K562 (cell line): ENCODE data around the gene PLEKHO2. TPM values are rescaled to one million over a fixed set of nuclear protein-coding genes. Genes with fewer than 3 reads are reported as not detected.

Source experiments
- ATF2 ChIP-seq: sonication (generic); formaldehyde crosslinking; IDR thresholded peaks from 2 replicates; pipeline ENCODE4 v1.8.1; 2022; ENCODE audit warnings: missing genetic modification reagents
- BCLAF1 ChIP-seq, 2 experiments: fragments of 450-650 bp in 1 of 2; IDR thresholded peaks; 2 replicates each; pipeline ENCODE4 v1.6.1; 2011 to 2017; ENCODE audit warnings: low read depth in 2 of 2, antibody characterized with exemption in 1 of 2, borderline replicate concordance in 1 of 2, low read length in 1 of 2, mild to moderate bottlenecking in 1 of 2, mixed read lengths in 1 of 2; ENCODE audit not compliant: control insufficient read depth in 1 of 2
- CBFA2T2 ChIP-seq: fragments of 450-650 bp; conservative IDR thresholded peaks from 2 replicates; pipeline ENCODE4 v1.6.1; 2017; ENCODE audit warnings: mild to moderate bottlenecking
- FOXJ2 ChIP-seq: fragments of 200-800 bp; sonication (Bioruptor generic); IDR thresholded peaks from 2 replicates; pipeline ENCODE4 v1.6.1; 2016; ENCODE audit warnings: missing genetic modification characterization, missing compliant biosample characterization
- FOXK1 ChIP-seq: sonication (generic); formaldehyde crosslinking; IDR thresholded peaks from 2 replicates; pipeline ENCODE4 v1.8.0; 2022; ENCODE audit warnings: missing genetic modification reagents, mild to moderate bottlenecking, borderline replicate concordance
- MAFF ChIP-seq: IDR thresholded peaks from 2 replicates; pipeline ENCODE4 v1.6.1; 2012; ENCODE audit warnings: low read length, improper control_type of control experiment
- MYNN ChIP-seq, 2 experiments: sonication (generic); formaldehyde crosslinking in 1 of 2; IDR thresholded peaks; 2 replicates each; pipeline versions ENCODE4 v1.5.0 to v1.6.1; 2016 to 2020; ENCODE audit warnings: antibody characterized with exemption in 1 of 2, missing genetic modification reagents in 1 of 2
- NCOA2 ChIP-seq, 2 experiments: fragments of 450-650 bp; IDR thresholded peaks; 2 replicates each; pipeline ENCODE4 v1.6.1; 2018; ENCODE audit warnings: mild to moderate bottlenecking in 2 of 2, moderate library complexity in 1 of 2; ENCODE audit not compliant: partially characterized antibody in 2 of 2
- NEUROD1 ChIP-seq: fragments of 150-350 bp; IDR thresholded peaks from 2 replicates; pipeline ENCODE4 v1.6.1; 2014; ENCODE audit warnings: borderline replicate concordance, low read length, low read depth; ENCODE audit not compliant: partially characterized antibody
- RAD21 ChIP-seq, 2 experiments: fragments of 250-450 bp in 1 of 2; fragments of 450-650 bp in 1 of 2; sonication (Bioruptor Pico) in 1 of 2; formaldehyde crosslinking in 1 of 2; IDR thresholded peaks in 1 of 2; conservative IDR thresholded peaks in 1 of 2; 2 replicates each; pipeline versions ENCODE4 v1.4.0 to v1.8.0; 2020 to 2022; ENCODE audit warnings: mild to moderate bottlenecking in 2 of 2, moderate library complexity in 1 of 2
- SMAD4 ChIP-seq: fragments of 250-450 bp; sonication (Bioruptor Pico); conservative IDR thresholded peaks from 2 replicates; pipeline ENCODE4 v1.8.0; 2021; ENCODE audit warnings: inconsistent platforms, mild to moderate bottlenecking, moderate library complexity
- SNAPC5 ChIP-seq: fragments of 250-450 bp; sonication (Bioruptor Pico); IDR thresholded peaks from 2 replicates; pipeline ENCODE4 v1.8.0; 2021; ENCODE audit warnings: moderate library complexity, mild to moderate bottlenecking, inconsistent platforms
- TBP ChIP-seq: optimal IDR thresholded peaks from 2 replicates; pipeline ENCODE3; 2011; ENCODE audit warnings: low read depth, low read length, improper control_type of control experiment
- THRB ChIP-seq: fragments of 450-650 bp; formaldehyde crosslinking; conservative IDR thresholded peaks from 2 replicates; pipeline ENCODE4 v1.4.0; 2022; ENCODE audit warnings: mild to moderate bottlenecking, missing genetic modification characterization
- ZBTB11 ChIP-seq, 3 experiments: fragments of 200-800 bp in 1 of 3; fragments of 250-450 bp in 1 of 3; fragments of 450-650 bp in 1 of 3; sonication (Bioruptor Pico) in 1 of 3; sonication (Bioruptor generic) in 1 of 3; formaldehyde crosslinking in 1 of 3; IDR thresholded peaks; 2 replicates each; pipeline versions ENCODE4 v1.6.1 to v1.8.0; 2016 to 2022; ENCODE audit warnings: mild to moderate bottlenecking in 2 of 3, missing genetic modification characterization in 2 of 3, missing compliant biosample characterization in 1 of 3, moderate library complexity in 1 of 3
- ZFPM2 ChIP-seq: fragments of 250-450 bp; sonication (Bioruptor Pico); IDR thresholded peaks from 2 replicates; pipeline ENCODE4 v1.5.1; 2022; ENCODE audit warnings: mild to moderate bottlenecking
- polyA plus RNA-seq, 8 experiments: library from polyadenylated mRNA; depleted of rRNA in 4 of 8; stranded (reverse) in 5 of 8; unstranded in 3 of 8; fragments of >200 nt; fragmentation: Nextera tagmentation in 2 of 8; fragmentation: Illumina TruSeq in 1 of 8; extraction: Ambion mirVana in 2 of 8; extraction: Trizol in 1 of 8; gene quantifications; 2 replicates each; pipeline versions ENCODE4 v1.2.1 to v1.2.3, GENCODE V29; 2011 to 2014; ENCODE audit warnings: inconsistent platforms in 1 of 8, missing spikeins in 1 of 8
- total RNA-seq, 7 experiments: library from RNA; depleted of rRNA in 6 of 7; stranded (reverse); fragments of >200 nt in 6 of 7; fragmentation: Illumina TruSeq in 2 of 7; extraction: Trizol in 2 of 7; gene quantifications; 2 replicates each; pipeline versions ENCODE4 v1.2.1 to v1.2.3, GENCODE V29; 2011 to 2021; ENCODE audit warnings: low replicate concordance in 1 of 7

PLEKHO2 gene
- total and polyA plus RNA-seq, 9 of the 15 experiments (the other 6 are each of a cell fraction or from before 2014, with no cell fraction given), result 0.24 to 8.8 (median 5.5) TPM

- TF ChIP-seq NEUROD1 (no peak), FOXK1 (no peak), ATF2 (CRISPR knock-in tag) (no peak), SMAD4 (CRISPR knock-in tag) (no peak), BCLAF1 (IDR thresholded peaks at IDR 0.05; ENCODE audit: borderline replicate concordance in 1 of 2, control insufficient read depth in 1 of 2, low read depth in 2 of 2, low read length in 1 of 2) (no peak), CBFA2T2 (no peak), THRB (CRISPR knock-in tag) (no peak), ZFPM2 (no peak), FOXJ2 (tag) (no peak), MYNN (IDR thresholded peaks at IDR 0.05) (peak; percentile 51; the same call in 1 of the 2 replicates), MYNN (CRISPR knock-in tag; IDR thresholded peaks at IDR 0.05) (no peak), TBP (peak; percentile 76), RAD21 (CRISPR knock-in tag; conservative IDR thresholded peaks at IDR 0.05 in 1 of 2, IDR thresholded peaks at IDR 0.05 in 1 of 2) (no peak), ZBTB11 (CRISPR knock-in tag; IDR thresholded peaks at IDR 0.05) (peak in 1 of 3 experiments; percentile 50; a peak in 1 of 6 replicates), NCOA2 (IDR thresholded peaks at IDR 0.05; ENCODE audit: partially characterized antibody in 2 of 2) (no peak), MAFF (no peak), SNAPC5 (no peak)
Measured at GRCh38 chr15:64841344-64842095, at the start of gene PLEKHO2 (continued).
